Kidney epithelial cell (primary cell): Measurements from ENCODE around the gene KIAA0586. TPM values are rescaled to one million over a fixed set of nuclear protein-coding genes. Genes with fewer than 3 reads are reported as not detected.
"Not testable (repeated sequence)": the region's sequence is repeated elsewhere in the genome, so short reads cannot be mapped to it uniquely, and the experiment has no call there.

Source experiments
- DNase-seq: peaks from one replicate; pipeline ENCODE4 v3.0.0-alpha.2; 2010; ENCODE audit warnings: low read depth
- H3K27me3 ChIP-seq: 2 replicates; pipeline ENCODE4 v1.6.0; 2011; ENCODE audit warnings: low read length; ENCODE audit not compliant: control insufficient read depth, insufficient read depth
- H3K36me3 ChIP-seq: 2 replicates; pipeline ENCODE4 v1.5.1; 2011; ENCODE audit warnings: low read length; ENCODE audit not compliant: control insufficient read depth, insufficient read depth
- H3K4me3 ChIP-seq: 2 replicates; pipeline ENCODE4 v1.5.1; 2011; ENCODE audit warnings: low read depth, mild to moderate bottlenecking, control low read depth, low read length
- CTCF ChIP-seq: IDR thresholded peaks from 2 replicates; pipeline ENCODE4 v1.5.1; 2011; ENCODE audit warnings: mild to moderate bottlenecking, moderate library complexity, low read length, control low read depth, inconsistent platforms; ENCODE audit not compliant: insufficient read depth, poor library complexity, severe bottlenecking
- total RNA-seq: library from RNA; depleted of rRNA; stranded (reverse); fragments of >200 nt; gene quantifications from 2 replicates; pipeline ENCODE4 v1.2.3, GENCODE V29; 2015

The KIAA0586 gene
- total RNA-seq, 1 donor from 2014 or later = 21.4 TPM

GRCh38 chr14:58398495-58398894, 29.0 kb upstream of the KIAA0586 start:
- H3K4me3 ChIP-seq = no peak overlapping the region
- H3K36me3 ChIP-seq = no peaks in the 10 kb centered on the region
- DNase-seq = no peak
- no peak for TF ChIP-seq CTCF
- no peaks in the 10 kb centered on the region for H3K27me3 ChIP-seq

GRCh38 chr14:58398895-58399294, 28.6 kb upstream of the KIAA0586 start:
- no peak for DNase-seq
- no peaks in the 10 kb centered on the region for H3K27me3 ChIP-seq
- no peak overlapping the region for H3K4me3 ChIP-seq
- H3K36me3 ChIP-seq = no peaks in the 10 kb centered on the region
- TF ChIP-seq CTCF = no peak

- TF ChIP-seq CTCF = no peak
- H3K27me3 ChIP-seq = no peaks in the 10 kb centered on the region
- H3K36me3 ChIP-seq = no peaks in the 10 kb centered on the region
- DNase-seq = no peak
- H3K4me3 ChIP-seq = no peak overlapping the region
Measured at GRCh38 chr14:58401587-58401986, 25.9 kb upstream of the KIAA0586 start.

GRCh38 chr14:58408681-58409215, 18.8 kb upstream of the KIAA0586 start:
- no peak overlapping the region for H3K4me3 ChIP-seq
- no peaks in the 10 kb centered on the region for H3K27me3 ChIP-seq
- no peaks in the 10 kb centered on the region for H3K36me3 ChIP-seq
- TF ChIP-seq CTCF = no peak
- DNase-seq = no peak

- TF ChIP-seq CTCF = no peak
- no peaks in the 10 kb centered on the region for H3K36me3 ChIP-seq
- H3K4me3 ChIP-seq = no peak overlapping the region
- DNase-seq = no peak
- no peaks in the 10 kb centered on the region for H3K27me3 ChIP-seq
Measured at GRCh38 chr14:58414845-58415244, 12.7 kb upstream of the KIAA0586 start.

- Histone ChIP-seq H3K36me3 (no peaks in the 10 kb centered on the region), H3K4me3 (no peak overlapping the region), H3K27me3 (no peaks in the 10 kb centered on the region)
- TF ChIP-seq CTCF = no peak
- no peak for DNase-seq
Measured at GRCh38 chr14:58415636-58416547, 11.6 kb upstream of the KIAA0586 start.

- not testable (repeated sequence) for H3K36me3 ChIP-seq, H3K4me3 ChIP-seq, DNase-seq, H3K27me3 ChIP-seq
Measured at GRCh38 chr14:58416934-58417333, 10.6 kb upstream of the KIAA0586 start.
